Activated CD4-positive, alpha-beta T cell treated with anti-CD3 and anti-CD28 coated beads, Interleukin-2, amount 50 U/mL, for 1 hour (primary cell): ENCODE data around the gene DNAH17.
"Not testable (repeated sequence)": the region's sequence is repeated elsewhere in the genome, so short reads cannot be mapped to it uniquely, and the experiment has no call there.

Experiments
- DNase-seq: peaks from one replicate; pipeline ENCODE4 v3.0.0-alpha.2; 2020

DNAH17 gene

GRCh38 chr17:78523934-78524655 is 53.1 kb downstream of the DNAH17 start:
- DNase-seq: no peak

DNA sequence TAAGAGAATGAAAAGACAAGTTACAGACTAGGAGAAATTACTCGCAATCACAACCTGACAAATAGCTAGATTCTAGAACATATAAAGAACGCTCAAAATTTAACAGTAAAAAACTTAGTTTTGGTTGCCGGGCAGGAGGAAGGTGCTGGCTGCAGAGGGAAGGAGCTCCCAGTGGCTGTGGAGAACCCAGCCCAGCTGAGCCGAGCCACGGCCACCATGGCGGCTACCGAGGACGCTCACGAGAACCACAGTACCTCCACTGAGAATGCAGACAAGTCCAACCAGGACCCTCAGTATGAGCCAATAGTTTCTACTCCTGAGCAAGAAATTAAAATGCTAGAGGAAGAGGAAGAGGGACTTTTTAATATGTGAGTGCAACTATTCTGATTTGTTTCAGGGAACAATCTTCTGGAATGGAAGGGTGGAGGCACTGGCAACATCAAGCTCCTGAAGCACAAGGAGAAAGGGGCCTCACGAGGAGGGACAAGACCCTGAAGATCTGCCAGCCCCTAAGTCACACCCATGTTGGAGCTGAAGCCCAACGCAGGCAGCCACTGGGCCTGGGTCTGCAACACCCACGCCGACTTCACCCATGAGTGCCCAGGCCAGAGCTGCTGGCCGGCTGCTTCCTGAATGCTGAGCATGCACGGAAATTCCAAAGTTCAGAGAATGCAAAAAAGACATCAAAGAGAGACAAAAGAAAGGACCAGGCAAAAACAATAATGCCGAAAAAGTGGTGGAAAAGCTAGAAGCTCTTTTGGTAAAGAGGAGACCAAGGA is 55.0 kb downstream of the DNAH17 start:
- no peak for DNase-seq

DNA sequence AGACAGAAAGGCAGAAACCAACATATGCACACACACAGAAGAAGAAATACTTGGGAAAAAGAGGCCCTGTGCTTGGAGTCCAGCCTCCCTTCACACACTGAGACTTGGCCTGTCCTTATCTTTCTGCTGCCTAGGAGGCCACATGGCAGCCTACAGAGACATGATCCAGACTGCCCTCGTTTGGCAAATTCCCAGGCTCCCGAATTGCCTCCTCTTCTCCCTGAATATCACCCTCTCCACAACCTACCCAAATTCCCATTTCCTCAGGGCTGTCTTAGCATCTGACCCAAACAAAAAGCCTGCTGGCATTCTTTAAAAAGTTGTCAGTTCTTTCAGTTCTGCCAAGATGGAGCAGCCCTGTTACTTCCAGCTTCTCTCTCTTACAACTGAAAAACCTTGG is 59.8 kb downstream of the DNAH17 start:
- DNase-seq: no peak

- no peak for DNase-seq
Observed at GRCh38 chr17:78515480-78515879, 61.7 kb downstream of the DNAH17 start.

DNA sequence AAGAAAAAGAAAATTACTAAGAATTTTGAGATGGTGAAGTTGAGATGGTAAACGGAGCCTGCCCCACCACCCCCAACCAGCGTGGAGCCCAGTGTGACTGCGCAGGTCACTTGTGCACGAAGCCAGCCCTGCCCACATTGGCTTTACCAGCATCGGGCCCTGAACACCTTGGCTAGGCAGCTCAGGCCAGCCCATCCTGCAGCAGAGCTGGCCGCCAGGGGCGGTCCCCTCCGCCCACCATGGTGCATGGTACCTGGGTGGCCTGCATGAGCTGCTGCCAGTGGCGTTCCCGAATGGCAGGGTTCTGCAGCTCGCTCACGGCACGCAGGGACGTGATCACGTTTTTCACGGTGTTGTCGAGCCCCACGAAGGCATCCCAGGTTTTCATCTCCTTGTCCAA is 62.7 kb downstream of the DNAH17 start:
- no peak for DNase-seq

GRCh38 chr17:78512976-78513375 is 64.2 kb downstream of the DNAH17 start:
- DNase-seq: no peak

DNA sequence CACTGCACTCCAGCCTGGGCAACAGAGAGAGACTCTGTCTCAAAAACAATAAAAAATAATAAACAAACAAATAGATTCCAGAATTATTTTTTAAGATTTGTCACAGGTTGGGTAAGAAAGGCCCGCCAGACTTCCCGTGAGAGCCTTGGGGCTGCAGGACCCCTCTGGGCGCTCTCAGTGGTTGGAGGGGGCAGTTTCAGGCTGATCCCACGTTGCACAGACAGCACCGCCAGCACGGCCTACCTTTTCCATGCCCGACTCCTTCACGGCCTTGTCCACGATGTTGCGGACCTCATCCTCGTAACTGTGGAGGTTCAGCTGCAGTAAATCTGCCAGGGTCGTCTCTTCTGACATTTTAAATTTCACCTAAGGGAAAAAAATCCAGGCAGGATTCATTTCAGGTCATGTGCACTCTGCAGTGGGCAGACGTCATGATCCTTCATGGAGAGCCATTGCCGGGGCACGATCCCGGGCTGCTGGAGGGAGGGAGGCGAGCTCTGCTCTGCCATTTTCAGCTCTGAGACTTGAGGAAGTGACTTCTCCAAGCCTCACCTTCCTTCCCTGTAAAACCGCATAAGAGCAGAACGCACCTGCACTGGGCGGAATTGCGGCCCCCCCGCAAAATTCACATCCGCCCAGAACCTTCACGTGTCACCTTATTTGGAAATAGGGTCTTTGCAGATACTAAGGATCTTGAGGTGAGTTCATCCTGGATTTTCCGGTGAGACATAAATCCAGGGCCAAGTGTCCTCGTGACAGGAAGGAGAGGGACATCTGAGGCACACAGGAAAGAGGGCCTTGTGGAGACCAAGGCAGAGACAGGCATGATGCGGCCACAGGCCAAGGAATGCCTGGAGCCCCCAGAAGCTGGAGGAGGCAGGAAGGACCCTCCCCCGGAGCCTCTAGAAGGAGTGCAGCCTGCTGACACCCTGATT is 66.8 kb downstream of the DNAH17 start:
- no peak for DNase-seq

GRCh38 chr17:78507526-78507925 is 69.7 kb downstream of the DNAH17 start:
- DNase-seq: no peak

DNA sequence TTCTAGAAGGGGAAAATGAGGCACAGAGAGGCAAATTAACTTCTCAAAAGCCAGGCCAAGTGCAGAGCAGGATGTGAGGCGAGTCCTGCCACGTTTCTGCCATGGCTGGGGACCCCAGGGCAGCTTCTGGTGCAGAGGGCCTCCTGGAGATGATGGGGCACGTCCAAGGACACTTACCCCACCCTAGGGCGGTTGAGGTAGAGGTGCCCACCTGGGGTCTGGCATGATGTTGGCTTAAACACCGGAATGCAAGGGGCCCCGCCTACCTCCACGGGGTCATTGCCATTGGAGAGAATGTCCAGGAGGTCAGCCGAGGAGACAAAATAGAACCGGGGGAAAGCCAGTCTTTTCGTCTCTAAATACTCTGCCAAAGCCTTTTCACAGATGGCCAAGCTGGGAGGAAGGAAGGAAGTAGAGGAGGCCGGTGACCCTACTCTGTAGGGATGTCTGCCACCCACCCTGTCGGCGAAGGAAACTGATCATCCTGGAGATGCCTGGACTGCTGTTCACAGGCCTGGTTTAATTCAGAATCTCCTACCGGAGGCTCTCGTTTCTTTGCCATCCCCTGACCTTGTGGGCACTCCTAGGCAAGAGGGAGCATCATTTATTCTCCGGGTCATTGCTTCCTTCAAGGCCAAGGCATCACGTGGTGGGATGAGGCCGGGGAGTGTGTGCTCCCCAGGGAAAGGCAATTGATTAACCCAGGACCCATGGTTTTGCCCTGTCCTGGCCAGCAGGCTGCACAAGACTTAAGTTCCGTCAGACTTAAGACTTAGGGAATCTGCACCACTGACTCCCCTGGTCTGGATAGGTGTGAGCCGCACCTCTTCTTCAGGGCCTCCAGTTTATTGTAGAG is 70.5 kb downstream of the DNAH17 start:
- DNase-seq: no peak

DNA sequence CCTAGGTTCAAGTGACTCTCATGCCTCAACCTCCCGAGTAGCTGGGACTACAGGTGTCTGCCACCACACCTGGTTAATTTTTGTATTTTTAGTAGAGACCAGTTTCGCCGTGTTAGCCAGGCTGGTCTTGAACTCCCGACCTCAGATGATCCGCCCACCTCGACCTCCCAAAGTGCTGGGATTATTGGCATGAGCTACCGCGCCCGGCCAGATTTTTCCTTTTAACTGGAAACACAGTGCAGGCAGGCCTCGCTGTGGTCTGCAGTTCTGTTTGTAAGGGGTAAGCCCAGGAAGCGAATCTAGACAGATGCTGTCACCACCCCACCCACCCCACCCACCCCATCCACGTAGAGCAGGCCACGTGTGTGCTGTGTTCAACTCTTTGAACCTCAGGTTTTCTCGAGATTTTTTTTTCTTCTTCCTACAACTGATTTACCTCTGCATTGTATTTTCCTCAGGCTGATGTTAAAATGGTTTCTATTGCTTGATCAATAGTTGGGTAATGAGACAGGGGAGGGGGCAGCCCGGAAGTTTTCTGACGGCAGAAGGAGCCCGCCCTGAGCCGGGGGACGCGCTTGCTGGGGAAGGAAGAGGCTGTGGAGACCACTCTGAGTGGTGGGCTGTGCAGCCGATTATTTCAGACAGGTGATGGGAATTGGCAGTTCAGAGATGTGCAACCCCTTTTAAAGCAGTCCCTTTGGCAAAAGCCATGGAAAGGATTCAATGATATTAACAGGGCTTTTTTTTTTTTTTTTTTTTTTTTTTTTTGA is 72.9 kb downstream of the DNAH17 start:
- no peak for DNase-seq

- DNase-seq: not testable (repeated sequence)
Observed at GRCh38 chr17:78503388-78503787, 73.8 kb downstream of the DNAH17 start.

- no peak for DNase-seq
Observed at GRCh38 chr17:78502611-78503148, 74.5 kb downstream of the DNAH17 start.

DNA sequence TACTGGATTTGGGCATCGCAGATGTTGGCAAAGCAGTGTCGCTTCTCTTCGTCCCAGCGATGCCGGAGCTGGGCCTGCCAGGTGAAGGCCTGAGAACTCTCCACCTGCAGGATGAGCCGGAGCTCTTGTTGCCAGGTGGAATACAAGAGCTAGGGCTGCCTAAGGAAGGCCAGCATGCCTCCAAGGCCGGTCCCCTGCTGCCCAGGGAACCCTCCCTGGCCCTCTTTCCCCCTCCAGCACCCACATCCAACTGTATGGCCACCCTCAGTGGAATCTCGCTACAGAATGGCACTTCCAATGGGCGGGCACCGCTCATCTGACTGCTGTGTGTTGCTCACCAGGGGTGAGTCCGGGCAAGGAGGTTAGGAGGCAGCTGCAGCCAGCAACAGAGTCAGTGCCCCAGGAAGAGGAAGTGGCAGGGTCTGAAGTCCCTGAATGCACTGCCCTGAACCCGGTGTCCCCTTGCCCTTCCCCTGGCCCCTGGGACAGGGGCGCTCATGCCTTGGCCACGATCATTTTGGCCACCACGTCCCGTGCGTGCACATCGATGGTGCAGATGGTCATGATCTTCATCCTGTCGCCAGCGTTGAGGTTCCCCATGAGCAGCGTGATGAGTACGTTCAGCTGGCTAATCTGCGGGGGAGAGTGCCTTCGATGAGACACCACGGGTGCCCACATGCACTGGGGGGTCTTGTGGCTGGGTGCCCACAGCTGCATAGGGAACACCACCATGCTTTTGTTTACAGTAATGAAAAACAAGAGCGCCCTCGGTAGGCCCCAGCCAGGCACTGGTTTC is 75.8 kb downstream of the DNAH17 start:
- no peak for DNase-seq

GRCh38 chr17:78500806-78501205 is 76.4 kb downstream of the DNAH17 start:
- no peak for DNase-seq

DNA sequence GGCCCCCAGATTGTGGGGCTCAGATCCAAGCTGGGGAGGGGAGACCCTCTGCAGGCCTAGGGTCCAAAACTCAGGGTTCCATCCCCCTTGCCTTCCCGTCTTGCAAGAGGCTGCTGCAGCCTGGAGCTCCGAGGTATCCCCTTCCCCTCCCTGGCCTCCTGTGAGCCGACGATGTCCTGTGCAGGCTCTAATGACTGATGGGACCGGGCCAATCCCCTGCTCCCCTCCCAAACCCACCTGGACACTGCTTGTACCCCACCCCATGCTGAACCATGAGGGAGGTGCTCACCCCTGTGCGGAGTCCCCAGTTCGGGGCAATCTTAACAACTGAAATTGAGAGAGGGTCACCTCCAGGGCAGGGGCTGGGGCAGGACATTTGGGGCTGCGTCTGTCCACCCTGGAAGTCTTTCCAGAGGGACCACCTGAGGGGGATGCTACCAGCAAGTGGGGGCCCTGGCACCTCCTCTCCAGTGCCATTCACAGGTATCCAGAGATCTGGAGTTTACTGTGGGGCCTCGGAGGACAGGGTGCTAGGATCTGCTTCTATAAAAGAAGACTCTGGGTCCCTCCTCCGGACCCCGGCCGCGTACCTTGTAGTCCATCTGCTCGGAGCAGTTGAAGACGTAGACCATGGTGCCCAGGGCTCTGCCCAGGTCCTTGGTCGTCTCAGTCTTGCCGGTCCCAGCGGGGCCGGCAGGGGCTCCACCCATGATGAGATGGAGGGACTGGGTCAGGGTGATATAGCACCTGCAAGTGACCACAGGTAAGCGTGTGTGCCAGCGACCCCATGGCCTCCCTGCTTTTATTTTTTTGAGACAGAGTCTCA is 77.3 kb downstream of the DNAH17 start:
- DNase-seq: no peak

GRCh38 chr17:78498848-78499247 is 78.3 kb downstream of the DNAH17 start:
- no peak for DNase-seq

DNA sequence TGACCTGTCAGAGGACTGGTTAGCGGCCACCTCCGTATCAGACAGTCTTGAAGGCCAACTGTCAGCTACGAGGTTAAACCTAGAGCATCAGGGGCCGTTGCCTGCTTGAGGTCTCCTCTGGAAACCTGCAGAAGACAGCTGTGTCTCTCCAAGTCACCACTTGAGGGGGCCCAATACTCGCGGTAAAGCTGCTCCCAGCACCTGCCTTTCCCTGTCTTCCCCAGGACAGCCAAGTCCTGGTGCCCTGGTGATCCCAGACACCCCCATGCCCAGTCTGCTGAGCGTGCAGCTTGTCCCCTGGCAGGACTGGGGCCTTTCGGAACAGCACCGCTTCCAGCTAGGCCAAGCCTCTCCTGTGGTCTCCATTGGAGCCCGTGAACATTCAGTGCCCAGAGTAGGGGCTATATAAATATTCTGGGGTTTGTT is 80.1 kb downstream of the DNAH17 start:
- peak; percentile 49 for DNase-seq

DNA sequence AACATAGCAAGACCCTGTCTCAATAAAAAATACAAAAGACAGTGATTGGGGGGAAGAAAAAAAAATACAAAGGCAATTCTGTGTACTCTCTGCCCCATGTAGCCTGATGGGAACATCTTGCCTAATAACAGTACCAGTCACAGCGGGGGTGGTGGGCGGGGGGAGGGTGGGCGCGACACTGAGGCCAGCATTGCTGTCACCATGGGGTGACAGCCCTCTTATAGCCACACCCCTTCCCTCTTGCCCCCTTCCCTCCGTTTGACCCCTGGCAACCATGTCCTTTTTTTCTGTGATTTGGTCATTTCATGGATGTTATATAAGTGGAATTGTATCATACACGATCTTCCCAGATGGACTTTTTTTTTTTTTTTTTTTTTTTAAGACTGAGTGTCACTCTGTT is 80.9 kb downstream of the DNAH17 start:
- no peak for DNase-seq

DNA sequence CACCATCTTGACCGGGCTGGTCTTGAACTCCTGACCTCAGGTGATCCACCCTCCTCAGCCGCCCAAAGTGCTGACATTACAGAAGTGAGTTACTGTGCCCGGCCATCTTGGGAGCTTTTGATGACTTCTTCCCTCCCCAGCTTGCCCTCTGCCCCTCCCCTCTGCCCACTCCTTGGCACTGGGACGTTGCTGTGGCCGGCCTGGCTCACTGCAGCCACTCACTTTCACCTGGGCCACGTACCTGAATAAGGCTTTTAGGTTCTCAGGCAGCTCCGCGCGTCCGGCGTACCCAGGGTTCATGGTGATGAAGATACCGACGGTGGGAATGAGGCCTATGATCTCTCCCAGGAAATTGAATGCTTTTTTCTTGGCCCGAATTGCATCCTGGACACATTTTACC is 81.6 kb downstream of the DNAH17 start:
- no peak for DNase-seq
